Hepatocyte (in vitro differentiated cells): ENCODE measurements around the gene SAP30L. TPM values are rescaled to one million over a fixed set of nuclear protein-coding genes. Genes with fewer than 3 reads are reported as not detected.

Experiments
- DNase-seq: peaks from one replicate; pipeline ENCODE4 v3.0.0-alpha.2; 2016; ENCODE audit warnings: low spot score
- H2AFZ ChIP-seq: fragments of 200-600 bp; sonication (generic); 2 replicates; pipeline ENCODE4 v1.6.0; 2016; ENCODE audit warnings: antibody characterized with exemption, mild to moderate bottlenecking
- H3K27ac ChIP-seq: fragments of 200-600 bp; sonication (generic); 2 replicates; pipeline ENCODE4 v1.5.1; 2016; ENCODE audit warnings: mild to moderate bottlenecking
- H3K27me3 ChIP-seq: fragments of 200-600 bp; sonication (generic); 2 replicates; pipeline ENCODE4 v1.6.1; 2016
- H3K36me3 ChIP-seq: fragments of 200-600 bp; sonication (generic); replicated peaks from 2 replicates; pipeline ENCODE4 v1.5.1; 2016; ENCODE audit warnings: low read depth; ENCODE audit not compliant: insufficient read depth
- H3K4me1 ChIP-seq: fragments of 200-600 bp; sonication (generic); 2 replicates; pipeline ENCODE4 v1.5.1; 2016; ENCODE audit warnings: mild to moderate bottlenecking, moderate library complexity; ENCODE audit not compliant: insufficient read depth
- H3K4me2 ChIP-seq: fragments of 200-600 bp; sonication (generic); 2 replicates; pipeline ENCODE4 v1.6.0; 2016
- H3K4me3 ChIP-seq: fragments of 200-600 bp; sonication (generic); 2 replicates; pipeline ENCODE4 v1.5.1; 2016; ENCODE audit warnings: mild to moderate bottlenecking
- H3K79me2 ChIP-seq: fragments of 200-600 bp; sonication (generic); 2 replicates; pipeline ENCODE4 v1.6.0; 2017; ENCODE audit warnings: mild to moderate bottlenecking
- H3K9me2 ChIP-seq: fragments of 200-600 bp; sonication (generic); replicated peaks from 2 replicates; pipeline ENCODE4 v1.6.0; 2017; ENCODE audit warnings: mild to moderate bottlenecking; ENCODE audit not compliant: insufficient read depth
- H3K9me3 ChIP-seq: fragments of 200-600 bp; sonication (generic); 2 replicates; pipeline ENCODE4 v1.5.1; 2016; ENCODE audit warnings: low read depth, mild to moderate bottlenecking
- H4K20me1 ChIP-seq: fragments of 200-600 bp; sonication (generic); 2 replicates; pipeline ENCODE4 v1.6.0; 2016; ENCODE audit warnings: mild to moderate bottlenecking; ENCODE audit not compliant: insufficient read depth, poor library complexity, severe bottlenecking
- CTCF ChIP-seq: fragments of 200-600 bp; sonication (generic); IDR thresholded peaks from 2 replicates; pipeline ENCODE4 v1.5.1; 2016; ENCODE audit warnings: antibody characterized with exemption, mild to moderate bottlenecking; ENCODE audit not compliant: poor library complexity
- EZH2 ChIP-seq: fragments of 200-600 bp; sonication (generic); IDR thresholded peaks from 2 replicates; pipeline ENCODE4 v1.6.1; 2016; ENCODE audit warnings: antibody characterized with exemption, mild to moderate bottlenecking, borderline replicate concordance
- EZH2phosphoT487 ChIP-seq: fragments of 200-600 bp; sonication (generic); IDR thresholded peaks from one replicate; pipeline ENCODE4 v1.6.1; 2018; ENCODE audit warnings: antibody characterized with exemption, mild to moderate bottlenecking, low read depth, moderate library complexity; ENCODE audit not compliant: unreplicated experiment, severe bottlenecking
- WGBS: methylation state at CpG from one replicate; pipeline ENCODE4 v1.1.6; 2016; ENCODE audit warnings: low lambda C conversion rate; ENCODE audit errors: missing lambda C conversion rate; 5-methylcytosine and 5-hydroxymethylcytosine counted together
- polyA plus RNA-seq: library from polyadenylated mRNA; unstranded; fragments of >200 nt; fragmentation: Nextera tagmentation; extraction: Ambion mirVana; gene quantifications from 2 replicates; pipeline ENCODE4 v1.2.1, GENCODE V29; 2016
- total RNA-seq: library from RNA; depleted of rRNA; stranded (reverse); fragments of >200 nt; gene quantifications from 2 replicates; pipeline ENCODE4 v1.2.3, GENCODE V29; 2014

The SAP30L gene
- total and polyA plus RNA-seq, 2 experiments from 2014 or later, result 21.6 to 45.6 TPM

- Histone ChIP-seq H3K36me3 (no peaks in the 10 kb centered on the region), H3K9me3 (no peaks in the 10 kb centered on the region), H3K27ac (no peak overlapping the region), H4K20me1 (no peaks in the 10 kb centered on the region), H3K9me2 (no peaks in the 10 kb centered on the region), H3K4me1 (no peaks in the 10 kb centered on the region), H3K4me3 (no peak overlapping the region), H3K27me3 (peaks cover 1% of the 10 kb centered on the region), H3K79me2 (no peaks in the 10 kb centered on the region), H2AFZ (no peak overlapping the region), H3K4me2 (no peak overlapping the region)
- TF ChIP-seq EZH2 (no peak), EZH2phosphoT487 (no peak), CTCF (no peak)
- WGBS, result 54% methylated on average over 6 of the region's 6 CpGs
- no peak for DNase-seq
Observed at GRCh38 chr5:154465169-154465568, 19.4 kb downstream of the SAP30L start.

- TF ChIP-seq CTCF (no peak), EZH2phosphoT487 (no peak), EZH2 (no peak)
Observed at GRCh38 chr5:154466147-154466546, 20.4 kb downstream of the SAP30L start.

GRCh38 chr5:154466671-154467070 is 20.9 kb downstream of the SAP30L start:
- Histone ChIP-seq H3K4me1 (no peaks in the 10 kb centered on the region), H3K4me2 (no peak overlapping the region), H4K20me1 (no peaks in the 10 kb centered on the region), H3K27me3 (peaks cover 16% of the 10 kb centered on the region), H3K9me3 (no peaks in the 10 kb centered on the region), H3K4me3 (no peak overlapping the region), H3K79me2 (no peaks in the 10 kb centered on the region), H2AFZ (no peak overlapping the region), H3K27ac (no peak overlapping the region), H3K36me3 (no peaks in the 10 kb centered on the region), H3K9me2 (no peaks in the 10 kb centered on the region)
- no peak for DNase-seq
- WGBS, result 81% methylated on average over 5 of the region's 5 CpGs
- TF ChIP-seq CTCF, result no peak
- no peak for TF ChIP-seq EZH2phosphoT487
- no peak for TF ChIP-seq EZH2

More at GRCh38 chr5:154466147-154466546, 20.4 kb downstream of the SAP30L start:
- H3K36me3 ChIP-seq, result no peaks in the 10 kb centered on the region
- H2AFZ ChIP-seq, result no peak overlapping the region
- H3K4me1 ChIP-seq, result no peaks in the 10 kb centered on the region
- peaks cover 11% of the 10 kb centered on the region for H3K27me3 ChIP-seq
- no peaks in the 10 kb centered on the region for H3K9me2 ChIP-seq
- H3K27ac ChIP-seq, result no peak overlapping the region
- WGBS, result 65% methylated on average over 5 of the region's 5 CpGs
- H3K9me3 ChIP-seq, result no peaks in the 10 kb centered on the region
- no peak overlapping the region for H3K4me3 ChIP-seq
- H3K4me2 ChIP-seq, result no peak overlapping the region
- DNase-seq, result no peak
- no peaks in the 10 kb centered on the region for H4K20me1 ChIP-seq
- H3K79me2 ChIP-seq, result no peaks in the 10 kb centered on the region
